HepG2 (cell line): ENCODE results near the gene HLA-B. TPM values are rescaled to one million over a fixed set of nuclear protein-coding genes. Genes with fewer than 3 reads are reported as not detected.

Experiments used
- ATAC-seq: fragments of 200-7000 bp; cut with Tn5 transposase; 3 replicates; pipeline ENCODE4 v1.9.1; 2020; ENCODE audit warnings: mild to moderate bottlenecking, moderate library complexity
- BruUV-seq: library from RNA; stranded (reverse); fragments of 400-500 nt; replicated peaks from 2 replicates; lab custom pipeline; 2021; lab: Mats Ljungman, UMichigan
- CTCF ChIA-PET: fragments of 300-600 bp; formaldehyde crosslinking; extraction: SDS; loops from one replicate; lab custom pipeline; 2021; ENCODE audit warnings: low total read pairs, inconsistent platforms, low intra/inter-chr PET ratio; lab: Yijun Ruan, JAX
- POLR2A ChIA-PET: fragments of 350-600 bp; sonication (Branson Sonifier 250); formaldehyde crosslinking; loops from one replicate; lab custom pipeline; 2020; ENCODE audit warnings: antibody characterized with exemption, inconsistent platforms; lab: Yijun Ruan, JAX
- DNase-seq: peaks from one replicate; pipeline ENCODE4 v3.0.0-alpha.2; 2015; ENCODE audit warnings: low spot score
- FAIRE-seq: peaks from 3 replicates; lab custom pipeline; 2011; peaks lifted over from hg19 to GRCh38; lab: Jason Lieb, UNC
- H2AFZ ChIP-seq: one replicate; pipeline ENCODE4 v1.6.1; 2011; ENCODE audit warnings: low read length, inconsistent platforms
- H3K27ac ChIP-seq: fragments of 300-600 bp; 3 replicates; pipeline ENCODE4 v1.8.0; 2011; ENCODE audit warnings: mixed run types, mild to moderate bottlenecking, mixed read lengths, low read length, inconsistent platforms; ENCODE audit not compliant: insufficient read depth; ENCODE audit errors: extremely low read length
- H3K27me3 ChIP-seq, 2 experiments: fragments of 200-600 bp in 1 of 2; 2 replicates in 1 of 2; 3 replicates in 1 of 2; pipeline versions ENCODE4 v1.6.0 to v1.8.0; 2011; ENCODE audit warnings: low read length in 2 of 2, mild to moderate bottlenecking in 2 of 2, moderate library complexity in 2 of 2, inconsistent platforms in 1 of 2; ENCODE audit not compliant: insufficient read depth in 2 of 2, control insufficient read depth in 1 of 2
- H3K36me3 ChIP-seq, 2 experiments: fragments of 200-600 bp in 1 of 2; replicated peaks in 1 of 2; 2 replicates in 1 of 2; 3 replicates in 1 of 2; pipeline versions ENCODE4 v1.5.1 to v1.8.0; 2011; ENCODE audit warnings: low read length in 2 of 2, inconsistent platforms in 1 of 2; ENCODE audit not compliant: insufficient read depth in 2 of 2, control insufficient read depth in 1 of 2
- H3K4me1 ChIP-seq: 2 replicates; pipeline ENCODE4 v1.5.1; 2012; ENCODE audit warnings: low read length, inconsistent platforms; ENCODE audit not compliant: insufficient read depth
- H3K4me2 ChIP-seq: 2 replicates; pipeline ENCODE4 v1.6.0; 2011; ENCODE audit warnings: low read depth, low read length, inconsistent platforms
- H3K4me3 ChIP-seq, 3 experiments: fragments of 200-600 bp in 1 of 3; sonication (generic), shearing (Covaris generic) in 1 of 3; replicated peaks in 1 of 3; 2 replicates each; pipeline ENCODE4 v1.5.1; 2011 to 2016; ENCODE audit warnings: low read length in 3 of 3, inconsistent platforms in 2 of 3, low read depth in 2 of 3, mild to moderate bottlenecking in 2 of 3, control low read depth in 1 of 3, mixed read lengths in 1 of 3; ENCODE audit not compliant: insufficient read depth in 1 of 3
- H3K79me2 ChIP-seq: one replicate; pipeline ENCODE4 v1.6.1; 2011; ENCODE audit warnings: low read length, inconsistent platforms; ENCODE audit not compliant: insufficient read depth
- H3K9ac ChIP-seq: 2 replicates; pipeline ENCODE4 v1.6.0; 2011; ENCODE audit warnings: mild to moderate bottlenecking, low read depth, low read length, inconsistent platforms; ENCODE audit not compliant: insufficient read depth
- H3K9me3 ChIP-seq: 2 replicates; pipeline ENCODE4 v1.5.1; 2012; ENCODE audit warnings: mild to moderate bottlenecking, low read length
- H4K20me1 ChIP-seq: 2 replicates; pipeline ENCODE4 v1.6.0; 2011; ENCODE audit warnings: inconsistent platforms, mild to moderate bottlenecking, low read length, moderate library complexity; ENCODE audit not compliant: insufficient read depth
- BCL6 ChIP-seq: IDR thresholded peaks from 2 replicates; pipeline ENCODE4 v1.6.1; 2016; ENCODE audit warnings: missing genetic modification reagents, missing compliant biosample characterization
- CREM ChIP-seq, 2 experiments: sonication (generic) in 1 of 2; formaldehyde crosslinking in 1 of 2; IDR thresholded peaks; 2 replicates each; pipeline versions ENCODE4 v1.4.0 to v1.6.1; 2016 to 2020; ENCODE audit warnings: antibody characterized with exemption in 1 of 2, mild to moderate bottlenecking in 1 of 2, missing genetic modification reagents in 1 of 2
- FOSL2 ChIP-seq: sonication (generic); formaldehyde crosslinking; IDR thresholded peaks from 2 replicates; pipeline ENCODE4 v1.4.0; 2020; ENCODE audit warnings: missing genetic modification reagents
- NR2F1 ChIP-seq, 2 experiments: fragments of 450-650 bp in 1 of 2; formaldehyde crosslinking in 1 of 2; IDR thresholded peaks; 2 replicates each; pipeline versions ENCODE4 v1.5.0 to v1.6.1; 2016 to 2020; ENCODE audit warnings: mild to moderate bottlenecking in 1 of 2, missing compliant biosample characterization in 1 of 2, missing genetic modification reagents in 1 of 2, moderate library complexity in 1 of 2
- POLR2AphosphoS5 ChIP-seq: IDR thresholded peaks from 2 replicates; pipeline ENCODE4 v1.6.1; 2012; ENCODE audit warnings: low read depth, low read length
- WGBS: methylation state at CpG from one replicate; pipeline ENCODE4 v1.1.6; 2017; ENCODE audit warnings: low lambda C conversion rate; 5-methylcytosine and 5-hydroxymethylcytosine counted together
- in situ Hi-C: cut with HindIII; loops from 2 replicates; pipeline ENCODE4 v1.10.0; 2017; ENCODE audit warnings: low pct_unique_long_range_greater_than_20kb; ENCODE audit not compliant: extremely low pct_ligation_motif_present
- intact Hi-C: fragments of 100-400 bp; cut with micrococcal nuclease; formaldehyde crosslinking; loops from one replicate; pipeline ENCODE4 v1.10.0; 2022; ENCODE audit not compliant: unreplicated experiment
- polyA plus RNA-seq, 8 experiments: library from polyadenylated mRNA; depleted of rRNA in 3 of 8; stranded (reverse) in 7 of 8; unstranded in 1 of 8; fragments of >200 nt; fragmentation: Illumina TruSeq in 4 of 8; extraction: Trizol in 4 of 8; gene quantifications; 2 replicates each; pipeline versions ENCODE4 v1.2.1 to v1.2.3, GENCODE V29; 2011 to 2016; ENCODE audit warnings: low read depth in 4 of 8, missing spikeins in 1 of 8, mixed read lengths in 1 of 8; ENCODE audit not compliant: insufficient read depth in 1 of 8
- total RNA-seq, 5 experiments: library from RNA; depleted of rRNA; stranded (reverse); fragments of >200 nt; fragmentation: Illumina TruSeq; extraction: Trizol; gene quantifications; 2 replicates each; pipeline ENCODE4 v1.2.3, GENCODE V29; 2016; ENCODE audit warnings: low read depth in 1 of 5
- TF ChIP-seq, protein P1 (sequence below): sonication (generic); formaldehyde crosslinking; IDR thresholded peaks from 2 replicates; pipeline ENCODE4 v1.5.0; 2020; ENCODE audit warnings: mild to moderate bottlenecking, missing genetic modification reagents, borderline replicate concordance
- TF ChIP-seq, protein P2 (sequence below): sonication (generic); formaldehyde crosslinking; IDR thresholded peaks from 2 replicates; pipeline ENCODE4 v1.5.0; 2020; ENCODE audit warnings: missing genetic modification reagents
- TF ChIP-seq, protein P3 (sequence below): sonication (generic); formaldehyde crosslinking; IDR thresholded peaks from 2 replicates; pipeline ENCODE4 v1.4.0; 2020; ENCODE audit warnings: mild to moderate bottlenecking, missing genetic modification reagents, borderline replicate concordance

The HLA-B gene
- total and polyA plus RNA-seq, 2 of the 13 experiments (the other 11 are each of a cell fraction or from before 2014, with no cell fraction given) = 35.3 to 88.9 TPM

DNA sequence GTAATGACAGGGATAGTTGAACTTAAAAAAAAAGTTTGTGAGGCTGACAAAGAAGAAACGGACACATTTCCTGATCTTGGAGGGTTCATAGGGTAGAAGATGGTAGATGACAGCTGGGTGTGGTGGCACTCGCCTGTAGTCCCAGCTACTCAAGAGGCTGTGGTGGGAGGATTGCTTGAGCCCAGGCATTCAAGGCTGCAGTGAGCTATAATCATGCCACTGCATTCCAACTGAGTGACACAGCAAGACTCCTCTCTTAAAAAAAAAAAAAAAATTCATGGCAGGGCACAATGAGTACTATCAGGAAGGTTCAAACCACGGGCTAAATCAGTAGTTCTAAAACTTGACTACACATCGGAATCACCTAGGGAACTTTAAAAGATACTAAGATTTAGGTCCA, 44.4 kb upstream of the HLA-B start (continued):
- TF ChIP-seq FOSL2 (peak; percentile 87), NR2F1 (CRISPR knock-in tag; IDR thresholded peaks at IDR 0.05) (no peak)
- TF ChIP-seq, protein P1, sequence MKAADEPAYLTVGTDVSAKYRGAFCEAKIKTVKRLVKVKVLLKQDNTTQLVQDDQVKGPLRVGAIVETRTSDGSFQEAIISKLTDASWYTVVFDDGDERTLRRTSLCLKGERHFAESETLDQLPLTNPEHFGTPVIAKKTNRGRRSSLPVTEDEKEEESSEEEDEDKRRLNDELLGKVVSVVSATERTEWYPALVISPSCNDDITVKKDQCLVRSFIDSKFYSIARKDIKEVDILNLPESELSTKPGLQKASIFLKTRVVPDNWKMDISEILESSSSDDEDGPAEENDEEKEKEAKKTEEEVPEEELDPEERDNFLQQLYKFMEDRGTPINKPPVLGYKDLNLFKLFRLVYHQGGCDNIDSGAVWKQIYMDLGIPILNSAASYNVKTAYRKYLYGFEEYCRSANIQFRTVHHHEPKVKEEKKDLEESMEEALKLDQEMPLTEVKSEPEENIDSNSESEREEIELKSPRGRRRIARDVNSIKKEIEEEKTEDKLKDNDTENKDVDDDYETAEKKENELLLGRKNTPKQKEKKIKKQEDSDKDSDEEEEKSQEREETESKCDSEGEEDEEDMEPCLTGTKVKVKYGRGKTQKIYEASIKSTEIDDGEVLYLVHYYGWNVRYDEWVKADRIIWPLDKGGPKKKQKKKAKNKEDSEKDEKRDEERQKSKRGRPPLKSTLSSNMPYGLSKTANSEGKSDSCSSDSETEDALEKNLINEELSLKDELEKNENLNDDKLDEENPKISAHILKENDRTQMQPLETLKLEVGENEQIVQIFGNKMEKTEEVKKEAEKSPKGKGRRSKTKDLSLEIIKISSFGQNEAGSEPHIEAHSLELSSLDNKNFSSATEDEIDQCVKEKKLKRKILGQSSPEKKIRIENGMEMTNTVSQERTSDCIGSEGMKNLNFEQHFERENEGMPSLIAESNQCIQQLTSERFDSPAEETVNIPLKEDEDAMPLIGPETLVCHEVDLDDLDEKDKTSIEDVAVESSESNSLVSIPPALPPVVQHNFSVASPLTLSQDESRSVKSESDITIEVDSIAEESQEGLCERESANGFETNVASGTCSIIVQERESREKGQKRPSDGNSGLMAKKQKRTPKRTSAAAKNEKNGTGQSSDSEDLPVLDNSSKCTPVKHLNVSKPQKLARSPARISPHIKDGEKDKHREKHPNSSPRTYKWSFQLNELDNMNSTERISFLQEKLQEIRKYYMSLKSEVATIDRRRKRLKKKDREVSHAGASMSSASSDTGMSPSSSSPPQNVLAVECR (CRISPR knock-in tag) = no peak

DNA sequence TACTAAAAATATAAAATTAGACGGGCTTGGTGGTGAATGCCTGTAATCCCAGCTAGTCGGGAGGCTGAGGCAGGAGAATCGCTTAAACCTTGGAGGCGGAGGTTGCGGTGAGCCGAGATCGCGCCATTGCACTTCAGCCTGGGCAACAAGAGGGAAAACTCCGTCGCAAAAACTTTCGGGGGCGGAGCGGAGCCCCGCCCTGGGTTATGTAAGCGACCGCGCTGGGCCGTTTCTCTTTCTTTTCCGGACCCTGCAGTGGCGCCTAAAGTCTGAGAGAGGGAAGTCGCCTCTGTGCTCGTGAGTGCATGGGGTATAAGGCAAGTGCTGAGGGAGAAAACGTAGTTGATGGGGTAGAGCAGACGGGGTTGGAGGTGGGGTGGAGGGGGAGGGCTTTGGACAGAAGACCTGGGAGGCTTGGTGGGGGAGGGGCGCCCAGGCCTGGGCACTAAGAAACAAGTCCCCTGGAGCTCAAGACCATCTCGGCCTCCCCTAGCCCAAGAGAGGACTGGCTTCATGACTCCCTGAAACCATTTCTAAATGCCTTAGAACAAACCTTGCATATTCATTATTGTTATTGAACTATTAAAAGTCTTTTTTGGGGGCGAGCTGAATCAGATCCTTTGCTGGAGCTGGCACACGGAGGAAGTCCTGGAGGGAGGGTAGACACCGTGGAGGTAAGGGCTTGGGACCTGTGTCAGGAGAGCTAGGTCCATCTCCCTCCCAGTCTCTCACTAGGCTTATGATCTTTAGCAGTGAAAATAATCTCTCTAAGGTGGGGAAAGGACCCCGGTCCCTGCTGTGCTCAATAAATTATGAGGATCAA, 43.7 kb upstream of the HLA-B start:
- FAIRE-seq (no peak), ATAC-seq (peak; percentile 14), DNase-seq (peak; percentile 65)
- WGBS = 1% methylated on average over 30 of the region's 30 CpGs
- in situ Hi-C loops = loop anchor here (5.0 kb wide), 1 partner anchor 42 kb away; no protein-coding TSS in a partner anchor
- BruUV-seq = TSS peak; percentile 72
- Histone ChIP-seq H3K4me2 (peak overlapping the region; percentile 97), H3K36me3 (no peaks in the 10 kb centered on the region), H3K9ac (peak overlapping the region; percentile 77), H3K79me2 (peaks cover 40% of the 10 kb centered on the region), H3K27me3 (no peaks in the 10 kb centered on the region; a peak in 1 of 5 replicates), H3K9me3 (0 out of 2 replicates have a peak, but pooled peaks cover 3% of the 10 kb centered on the region), H4K20me1 (peaks cover 10% of the 10 kb centered on the region; the same call in 1 of the 2 replicates), H3K27ac (peak overlapping the region; percentile 87), H3K4me3 (peak overlapping the region; percentile 78 to 96 (median 96)), H3K4me1 (peaks cover 54% of the 10 kb centered on the region), H2AFZ (no peak overlapping the region)
- intact Hi-C loops = no loop called here
- ChIA-PET CTCF (interaction anchor here (4.9 kb wide), 1 partner anchor 41 kb away, joined by 102 read pairs; no protein-coding TSS in a partner anchor), POLR2A (interaction anchor here (1.0 to 4.2 kb wide), 7 partner anchors 13 to 255 kb away, joined by 3 to 22 read pairs (median 5); partner anchors contain the start of gene APOM)
- TF ChIP-seq BCL6 (CRISPR knock-in tag) = peak; percentile 24; the same call in 1 of the 2 replicates
- TF ChIP-seq, protein P2, sequence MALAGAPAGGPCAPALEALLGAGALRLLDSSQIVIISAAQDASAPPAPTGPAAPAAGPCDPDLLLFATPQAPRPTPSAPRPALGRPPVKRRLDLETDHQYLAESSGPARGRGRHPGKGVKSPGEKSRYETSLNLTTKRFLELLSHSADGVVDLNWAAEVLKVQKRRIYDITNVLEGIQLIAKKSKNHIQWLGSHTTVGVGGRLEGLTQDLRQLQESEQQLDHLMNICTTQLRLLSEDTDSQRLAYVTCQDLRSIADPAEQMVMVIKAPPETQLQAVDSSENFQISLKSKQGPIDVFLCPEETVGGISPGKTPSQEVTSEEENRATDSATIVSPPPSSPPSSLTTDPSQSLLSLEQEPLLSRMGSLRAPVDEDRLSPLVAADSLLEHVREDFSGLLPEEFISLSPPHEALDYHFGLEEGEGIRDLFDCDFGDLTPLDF (CRISPR knock-in tag) = peak; percentile 4; the same call in 1 of the 2 replicates
- TF ChIP-seq CREM (IDR thresholded peaks at IDR 0.05) = peak; percentile 16; the same call in 1 of the 2 replicates
- TF ChIP-seq CREM (CRISPR knock-in tag; IDR thresholded peaks at IDR 0.05) = no peak
- peak; percentile 87 for TF ChIP-seq POLR2AphosphoS5
- TF ChIP-seq, protein P3, sequence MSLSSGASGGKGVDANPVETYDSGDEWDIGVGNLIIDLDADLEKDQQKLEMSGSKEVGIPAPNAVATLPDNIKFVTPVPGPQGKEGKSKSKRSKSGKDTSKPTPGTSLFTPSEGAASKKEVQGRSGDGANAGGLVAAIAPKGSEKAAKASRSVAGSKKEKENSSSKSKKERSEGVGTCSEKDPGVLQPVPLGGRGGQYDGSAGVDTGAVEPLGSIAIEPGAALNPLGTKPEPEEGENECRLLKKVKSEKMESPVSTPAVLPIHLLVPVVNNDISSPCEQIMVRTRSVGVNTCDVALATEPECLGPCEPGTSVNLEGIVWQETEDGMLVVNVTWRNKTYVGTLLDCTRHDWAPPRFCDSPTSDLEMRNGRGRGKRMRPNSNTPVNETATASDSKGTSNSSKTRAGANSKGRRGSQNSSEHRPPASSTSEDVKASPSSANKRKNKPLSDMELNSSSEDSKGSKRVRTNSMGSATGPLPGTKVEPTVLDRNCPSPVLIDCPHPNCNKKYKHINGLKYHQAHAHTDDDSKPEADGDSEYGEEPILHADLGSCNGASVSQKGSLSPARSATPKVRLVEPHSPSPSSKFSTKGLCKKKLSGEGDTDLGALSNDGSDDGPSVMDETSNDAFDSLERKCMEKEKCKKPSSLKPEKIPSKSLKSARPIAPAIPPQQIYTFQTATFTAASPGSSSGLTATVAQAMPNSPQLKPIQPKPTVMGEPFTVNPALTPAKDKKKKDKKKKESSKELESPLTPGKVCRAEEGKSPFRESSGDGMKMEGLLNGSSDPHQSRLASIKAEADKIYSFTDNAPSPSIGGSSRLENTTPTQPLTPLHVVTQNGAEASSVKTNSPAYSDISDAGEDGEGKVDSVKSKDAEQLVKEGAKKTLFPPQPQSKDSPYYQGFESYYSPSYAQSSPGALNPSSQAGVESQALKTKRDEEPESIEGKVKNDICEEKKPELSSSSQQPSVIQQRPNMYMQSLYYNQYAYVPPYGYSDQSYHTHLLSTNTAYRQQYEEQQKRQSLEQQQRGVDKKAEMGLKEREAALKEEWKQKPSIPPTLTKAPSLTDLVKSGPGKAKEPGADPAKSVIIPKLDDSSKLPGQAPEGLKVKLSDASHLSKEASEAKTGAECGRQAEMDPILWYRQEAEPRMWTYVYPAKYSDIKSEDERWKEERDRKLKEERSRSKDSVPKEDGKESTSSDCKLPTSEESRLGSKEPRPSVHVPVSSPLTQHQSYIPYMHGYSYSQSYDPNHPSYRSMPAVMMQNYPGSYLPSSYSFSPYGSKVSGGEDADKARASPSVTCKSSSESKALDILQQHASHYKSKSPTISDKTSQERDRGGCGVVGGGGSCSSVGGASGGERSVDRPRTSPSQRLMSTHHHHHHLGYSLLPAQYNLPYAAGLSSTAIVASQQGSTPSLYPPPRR (CRISPR knock-in tag) = peak; percentile 1; the same call in 1 of the 2 replicates
